ENCODE measurements around the gene EIF3J. TPM values are rescaled to one million over a fixed set of nuclear protein-coding genes. Genes with fewer than 3 reads are reported as not detected.
"Not testable (repeated sequence)": the region's sequence is repeated elsewhere in the genome, so short reads cannot be mapped to it uniquely, and the experiment has no call there.

The EIF3J gene
- polyA plus RNA-seq, 1 experiment = 97.5 TPM

- no peak for DNase-seq (ENCODE audit: low read depth, low spot score)
- H3K27ac ChIP-seq (ENCODE audit: low read depth, low read length) = peak overlapping the region; percentile 87
- CTCF ChIA-PET = interaction anchor here (0.6 to 1.8 kb wide), 5 partner anchors 9 to 200 kb away, joined by 3 to 8 read pairs (median 5); no protein-coding TSS in a partner anchor
- H3K27me3 ChIP-seq (ENCODE audit: control insufficient read depth, insufficient read depth, low read length) = no peaks in the 10 kb centered on the region
- H3K9me3 ChIP-seq (ENCODE audit: control insufficient read depth, insufficient read depth, low read length) = peaks cover 3% of the 10 kb centered on the region; the same call in 1 of the 2 replicates
- H3K4me3 ChIP-seq (ENCODE audit: low read depth, low read length) = peak overlapping the region; percentile 80
- POLR2A ChIA-PET = interaction anchor here (0.6 to 1.5 kb wide), 3 partner anchors 8 to 110 kb away, joined by 3 to 13 read pairs (median 6); partner anchors contain the start of gene CTDSPL2
- no peak for TF ChIP-seq CTCF (IDR thresholded peaks at IDR 0.05; ENCODE audit: low read depth, low read length)
These were observed 841 bp downstream of the EIF3J start for GRCh38 chr15:44537735-44538240.

GRCh38 chr15:44541282-44541958 is 4.5 kb downstream of the EIF3J start:
- peak; percentile 80 for DNase-seq (ENCODE audit: low read depth, low spot score)
- CTCF ChIA-PET = interaction anchor here (1.1 to 1.2 kb wide), 2 partner anchors 9 to 122 kb away, joined by 3 to 4 read pairs; partner anchors contain the start of gene SPG11
- POLR2A ChIA-PET = no interaction called here
- TF ChIP-seq CTCF (IDR thresholded peaks at IDR 0.05; ENCODE audit: low read depth, low read length) = no peak
- Histone ChIP-seq H3K27ac (ENCODE audit: low read depth, low read length) (peak overlapping the region; percentile 49), H3K9me3 (ENCODE audit: control insufficient read depth, insufficient read depth, low read length) (no peaks in the 10 kb centered on the region; the same call in 1 of the 2 replicates), H3K4me3 (ENCODE audit: low read depth, low read length) (no peak overlapping the region; the same call in 1 of the 2 replicates), H3K27me3 (ENCODE audit: control insufficient read depth, insufficient read depth, low read length) (no peaks in the 10 kb centered on the region)

- Histone ChIP-seq H3K4me3 (ENCODE audit: low read depth, low read length) (no peak overlapping the region), H3K9me3 (ENCODE audit: control insufficient read depth, insufficient read depth, low read length) (no peaks in the 10 kb centered on the region), H3K27ac (ENCODE audit: low read depth, low read length) (no peak overlapping the region), H3K27me3 (ENCODE audit: control insufficient read depth, insufficient read depth, low read length) (no peaks in the 10 kb centered on the region)
- no peak for DNase-seq (ENCODE audit: low read depth, low spot score)
- ChIA-PET CTCF (interaction anchor here (1.1 kb wide), 1 partner anchor 121 kb away, joined by 4 read pairs; the partner anchor contains the start of gene SPG11), POLR2A (no interaction called here)
- no peak for TF ChIP-seq CTCF (IDR thresholded peaks at IDR 0.05; ENCODE audit: low read depth, low read length)
These were observed 5.6 kb downstream of the EIF3J start for GRCh38 chr15:44542596-44542995.

GRCh38 chr15:44544745-44545144 is 7.8 kb downstream of the EIF3J start:
- H3K4me3 ChIP-seq (ENCODE audit: low read depth, low read length); H3K9me3 ChIP-seq (ENCODE audit: control insufficient read depth, insufficient read depth, low read length); H3K27ac ChIP-seq (ENCODE audit: low read depth, low read length); DNase-seq (ENCODE audit: low read depth, low spot score); H3K27me3 ChIP-seq (ENCODE audit: control insufficient read depth, insufficient read depth, low read length); POLR2A ChIA-PET: not testable (repeated sequence)
- CTCF ChIA-PET = interaction anchor here (1.0 kb wide), 1 partner anchor 194 kb away, joined by 3 read pairs; no protein-coding TSS in a partner anchor

- Histone ChIP-seq H3K27ac (ENCODE audit: low read depth, low read length) (no peak overlapping the region), H3K9me3 (ENCODE audit: control insufficient read depth, insufficient read depth, low read length) (no peaks in the 10 kb centered on the region), H3K4me3 (ENCODE audit: low read depth, low read length) (no peak overlapping the region), H3K27me3 (ENCODE audit: control insufficient read depth, insufficient read depth, low read length) (no peaks in the 10 kb centered on the region)
- POLR2A ChIA-PET = interaction anchor here (0.5 to 1.9 kb wide), 5 partner anchors 8 to 684 kb away, joined by 3 to 10 read pairs (median 5); partner anchors contain the start of gene EIF3J
- DNase-seq (ENCODE audit: low read depth, low spot score) = no peak
- CTCF ChIA-PET = interaction anchor here (0.5 to 1.4 kb wide), 13 partner anchors 8 to 572 kb away, joined by 3 to 10 read pairs (median 4); no protein-coding TSS in a partner anchor
- peak; percentile 51 for TF ChIP-seq CTCF (IDR thresholded peaks at IDR 0.05; ENCODE audit: low read depth, low read length)
These were observed 9.2 kb downstream of the EIF3J start for GRCh38 chr15:44545913-44546802.

- H3K9me3 ChIP-seq (ENCODE audit: control insufficient read depth, insufficient read depth, low read length); DNase-seq (ENCODE audit: low read depth, low spot score); POLR2A ChIA-PET; H3K27me3 ChIP-seq (ENCODE audit: control insufficient read depth, insufficient read depth, low read length); H3K27ac ChIP-seq (ENCODE audit: low read depth, low read length); H3K4me3 ChIP-seq (ENCODE audit: low read depth, low read length): not testable (repeated sequence)
- CTCF ChIA-PET = interaction anchor here (0.9 to 1.5 kb wide), 3 partner anchors 11 to 59 kb away, joined by 3 to 7 read pairs (median 6); partner anchors contain the start of gene EIF3J
These were observed 12.2 kb downstream of the EIF3J start for GRCh38 chr15:44549152-44549551.
